ENCODE results near the gene POLR3E.

POLR3E gene

DNA sequence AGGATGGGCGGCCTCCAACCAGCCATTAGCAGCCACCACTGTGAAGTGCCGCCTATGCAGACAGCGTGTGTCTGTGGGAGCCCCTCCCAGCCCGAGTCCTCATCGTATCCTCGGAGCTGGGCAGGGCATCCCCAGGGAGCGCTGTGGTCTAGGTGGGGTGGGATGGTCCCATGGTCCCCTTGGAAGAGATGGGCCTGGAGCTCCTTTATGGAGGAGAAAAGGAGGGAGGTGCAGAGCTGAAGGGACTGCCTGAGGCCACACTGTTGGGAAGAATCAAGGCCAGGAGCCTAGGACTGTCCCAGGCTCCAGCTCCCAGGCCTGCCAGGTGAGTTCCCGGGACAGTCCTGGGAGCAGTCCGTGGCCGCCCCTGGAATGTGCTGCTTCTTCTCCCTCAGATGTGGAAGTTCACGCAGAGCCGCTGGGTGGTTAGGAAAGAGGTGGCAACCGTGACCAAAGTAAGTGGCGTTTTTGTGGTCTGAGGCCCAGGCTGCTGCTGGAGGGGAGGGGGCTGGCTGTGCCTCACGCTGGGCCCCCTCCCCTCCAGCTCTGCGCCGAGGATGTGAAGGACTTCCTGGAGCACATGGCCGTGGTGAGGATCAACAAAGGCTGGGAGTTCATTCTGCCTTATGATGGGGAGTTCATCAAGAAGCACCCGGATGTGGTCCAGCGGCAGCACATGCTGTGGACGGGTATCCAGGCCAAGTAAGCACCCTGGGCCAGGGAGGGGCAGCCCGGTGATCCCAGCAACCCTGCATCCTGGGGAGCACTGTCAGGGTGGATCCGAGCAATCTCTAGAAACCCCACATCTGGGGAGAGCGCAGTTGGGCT lies 27.0 kb downstream of the POLR3E start:
- in situ Hi-C loops (cut with MboI; ENCODE audit: low pct_unique_long_range_greater_than_20kb, low sequenced_read_pairs, unreplicated experiment), result loop anchor here (10.0 kb wide), 1 partner anchor 1139 kb away; no protein-coding TSS in a partner anchor
- no peak for DNase-seq (ENCODE audit: low spot score)

DNA sequence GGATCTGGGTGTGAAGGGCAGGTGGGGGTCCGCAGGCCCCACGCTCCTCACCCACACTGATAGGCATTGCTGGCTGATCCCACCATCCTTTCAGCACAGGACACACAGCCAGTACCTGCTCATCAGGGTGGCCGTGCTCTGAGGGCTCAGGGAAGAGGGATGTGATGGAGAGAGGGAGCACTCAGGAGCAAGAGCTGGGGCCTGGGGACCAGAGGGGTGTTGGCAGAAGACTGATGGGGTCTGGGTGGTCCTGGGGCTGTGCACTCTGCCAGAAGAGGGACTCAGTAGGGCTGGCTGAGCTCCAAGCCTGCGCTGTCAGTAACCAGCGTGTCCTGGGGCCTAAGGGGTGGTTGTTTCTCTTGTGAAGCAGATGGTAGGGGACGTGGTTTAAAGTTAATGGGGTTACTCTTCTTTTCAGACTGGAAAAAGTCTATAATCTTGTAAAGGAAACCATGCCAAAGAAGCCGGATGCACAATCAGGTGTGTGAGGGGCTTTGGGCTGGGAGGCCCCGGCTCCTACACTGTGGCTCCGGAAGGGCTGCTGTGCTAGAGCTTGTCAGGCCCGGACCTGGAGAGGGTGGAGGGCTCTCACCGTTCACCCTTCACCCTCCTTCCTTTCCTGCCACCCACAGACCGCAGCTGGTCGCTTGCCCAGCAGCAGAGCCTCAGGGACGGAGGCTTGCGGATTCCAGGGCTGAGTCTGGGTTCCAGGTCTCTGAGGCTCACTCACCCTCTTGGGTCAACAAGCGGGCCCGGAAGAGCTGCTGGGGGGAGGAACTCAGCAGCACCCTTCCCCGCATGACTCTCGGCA lies 27.8 kb downstream of the POLR3E start:
- in situ Hi-C loops (cut with MboI; ENCODE audit: low pct_unique_long_range_greater_than_20kb, low sequenced_read_pairs, unreplicated experiment), result loop anchor here (10.0 kb wide), 1 partner anchor 1140 kb away; no protein-coding TSS in a partner anchor
- no peak for DNase-seq (ENCODE audit: low spot score)
- TF ChIP-seq, protein P1, sequence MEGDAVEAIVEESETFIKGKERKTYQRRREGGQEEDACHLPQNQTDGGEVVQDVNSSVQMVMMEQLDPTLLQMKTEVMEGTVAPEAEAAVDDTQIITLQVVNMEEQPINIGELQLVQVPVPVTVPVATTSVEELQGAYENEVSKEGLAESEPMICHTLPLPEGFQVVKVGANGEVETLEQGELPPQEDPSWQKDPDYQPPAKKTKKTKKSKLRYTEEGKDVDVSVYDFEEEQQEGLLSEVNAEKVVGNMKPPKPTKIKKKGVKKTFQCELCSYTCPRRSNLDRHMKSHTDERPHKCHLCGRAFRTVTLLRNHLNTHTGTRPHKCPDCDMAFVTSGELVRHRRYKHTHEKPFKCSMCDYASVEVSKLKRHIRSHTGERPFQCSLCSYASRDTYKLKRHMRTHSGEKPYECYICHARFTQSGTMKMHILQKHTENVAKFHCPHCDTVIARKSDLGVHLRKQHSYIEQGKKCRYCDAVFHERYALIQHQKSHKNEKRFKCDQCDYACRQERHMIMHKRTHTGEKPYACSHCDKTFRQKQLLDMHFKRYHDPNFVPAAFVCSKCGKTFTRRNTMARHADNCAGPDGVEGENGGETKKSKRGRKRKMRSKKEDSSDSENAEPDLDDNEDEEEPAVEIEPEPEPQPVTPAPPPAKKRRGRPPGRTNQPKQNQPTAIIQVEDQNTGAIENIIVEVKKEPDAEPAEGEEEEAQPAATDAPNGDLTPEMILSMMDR (IDR thresholded peaks at IDR 0.05; ENCODE audit: extremely low read depth, insufficient read depth, missing control alignments), result no peak

More for the DNA sequence above, 27.0 kb downstream of the POLR3E start:
- TF ChIP-seq, protein P1 (IDR thresholded peaks at IDR 0.05; ENCODE audit: extremely low read depth, insufficient read depth, missing control alignments), result no peak

DNA sequence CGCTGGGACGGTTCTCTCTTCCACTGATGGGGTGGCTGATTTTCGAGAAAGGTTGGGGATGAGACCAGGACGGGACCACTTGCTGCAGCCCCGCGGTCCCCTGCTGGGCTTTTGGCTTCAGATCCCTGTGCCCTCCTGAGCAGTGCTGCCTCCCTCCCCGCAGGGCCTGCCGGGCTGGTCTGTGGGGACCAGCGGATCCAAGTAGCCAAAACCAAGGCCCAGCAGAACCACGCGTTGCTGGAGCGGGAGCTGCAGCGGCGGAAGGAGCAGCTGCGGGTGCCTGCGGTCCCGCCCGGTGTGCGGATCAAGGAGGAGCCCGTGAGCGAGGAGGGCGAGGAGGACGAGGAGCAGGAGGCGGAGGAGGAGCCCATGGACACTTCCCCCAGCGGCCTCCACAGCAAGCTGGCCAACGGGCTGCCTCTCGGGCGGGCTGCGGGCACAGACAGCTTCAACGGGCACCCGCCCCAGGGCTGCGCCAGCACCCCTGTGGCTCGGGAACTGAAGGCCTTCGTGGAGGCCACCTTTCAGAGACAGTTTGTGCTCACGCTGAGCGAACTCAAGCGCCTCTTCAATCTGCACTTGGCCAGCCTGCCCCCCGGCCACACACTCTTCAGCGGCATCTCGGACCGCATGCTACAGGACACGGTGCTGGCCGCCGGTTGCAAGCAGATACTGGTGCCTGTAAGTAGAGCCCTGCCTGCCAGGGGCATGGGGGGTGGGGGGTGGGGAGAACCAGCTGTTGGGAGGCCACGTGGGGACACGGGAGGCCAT lies 28.6 kb downstream of the POLR3E start:
- TF ChIP-seq, protein P1 (IDR thresholded peaks at IDR 0.05; ENCODE audit: extremely low read depth, insufficient read depth, missing control alignments), result no peak
- in situ Hi-C loops (cut with MboI; ENCODE audit: low pct_unique_long_range_greater_than_20kb, low sequenced_read_pairs, unreplicated experiment), result loop anchor here (10.0 kb wide), 1 partner anchor 1141 kb away; no protein-coding TSS in a partner anchor
- DNase-seq (ENCODE audit: low spot score), result no peak

DNA sequence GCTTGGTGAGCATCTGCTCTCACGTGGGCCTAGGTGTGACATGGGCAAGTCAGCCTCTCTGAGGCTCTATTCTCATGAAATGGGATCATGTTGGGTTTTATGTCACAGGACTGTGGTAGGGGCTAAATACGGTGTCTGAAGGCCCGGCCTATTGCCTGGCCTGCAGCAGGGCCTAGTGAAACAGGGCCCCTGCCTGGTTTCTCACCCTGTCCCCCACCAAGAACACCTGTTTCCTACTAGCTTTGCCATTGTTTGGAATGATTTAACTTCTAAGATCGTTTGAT lies 29.1 kb downstream of the POLR3E start:
- TF ChIP-seq, protein P1 (IDR thresholded peaks at IDR 0.05; ENCODE audit: extremely low read depth, insufficient read depth, missing control alignments), result no peak
- DNase-seq (ENCODE audit: low spot score), result no peak
- in situ Hi-C loops (cut with MboI; ENCODE audit: low pct_unique_long_range_greater_than_20kb, low sequenced_read_pairs, unreplicated experiment), result loop anchor here (10.0 kb wide), 1 partner anchor 1142 kb away; no protein-coding TSS in a partner anchor

DNA sequence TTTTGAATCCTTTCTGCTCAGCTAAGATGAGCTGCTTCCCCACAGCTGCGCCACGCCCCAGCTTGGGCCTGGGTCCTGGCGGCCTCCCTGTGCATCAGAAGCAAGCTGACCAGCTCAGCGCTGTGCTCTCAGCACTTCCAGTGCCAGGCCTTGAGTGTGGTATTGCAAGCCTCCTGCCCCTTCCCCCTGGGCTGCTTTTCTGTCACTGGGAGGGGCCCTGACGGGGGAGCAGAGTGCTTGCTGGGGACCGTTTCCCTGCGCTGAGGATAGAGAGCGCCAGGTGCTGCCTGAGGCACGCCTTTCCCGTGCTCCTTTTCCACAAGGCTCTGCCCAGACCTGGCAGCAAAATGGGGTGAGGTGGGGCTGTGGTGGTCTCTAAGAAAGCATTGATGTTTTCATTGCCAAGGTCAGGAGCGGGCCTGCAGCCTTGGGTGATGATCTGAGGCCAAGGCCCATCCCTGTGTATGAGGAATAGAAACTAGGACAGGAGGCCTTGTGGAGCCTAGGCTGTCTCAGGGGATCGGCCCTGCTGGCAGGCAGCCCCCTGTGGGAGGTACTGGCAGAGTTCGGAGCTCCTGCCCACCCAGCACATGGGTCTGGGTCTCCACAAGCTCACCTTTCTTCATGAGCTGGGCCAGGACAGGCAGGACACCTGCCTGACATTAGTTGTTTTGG lies 29.7 kb downstream of the POLR3E start:
- in situ Hi-C loops (cut with MboI; ENCODE audit: low pct_unique_long_range_greater_than_20kb, low sequenced_read_pairs, unreplicated experiment), result loop anchor here (10.0 kb wide), 1 partner anchor 1142 kb away; no protein-coding TSS in a partner anchor
- no peak for DNase-seq (ENCODE audit: low spot score)
- TF ChIP-seq, protein P1 (IDR thresholded peaks at IDR 0.05; ENCODE audit: extremely low read depth, insufficient read depth, missing control alignments), result no peak

All from GM13977 (cell line).